ENCODE measurements around the gene NFASC.

NFASC gene

DNA sequence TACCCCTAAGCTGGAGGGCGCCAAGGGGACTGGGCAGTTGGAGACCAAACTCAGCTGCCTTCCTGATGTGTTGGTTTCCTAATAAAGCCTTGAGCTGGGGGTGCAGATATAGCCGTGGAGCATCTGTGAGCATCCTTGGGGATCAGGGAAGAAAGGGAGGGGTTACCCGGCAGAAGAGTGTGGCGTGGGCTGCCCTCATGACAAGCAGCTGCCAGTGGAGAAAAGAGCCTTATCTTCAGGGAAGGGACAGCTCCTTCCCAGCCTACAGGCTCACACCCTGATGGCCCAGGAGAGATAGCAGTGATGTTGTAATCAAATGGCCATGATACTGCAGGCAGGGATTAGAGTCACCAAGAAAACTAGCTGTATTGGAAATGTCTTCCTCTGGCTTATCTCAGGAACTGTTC is 10.8 kb upstream of the NFASC start:
- peak; percentile 62 for DNase-seq (ENCODE audit: low spot score)

DNA sequence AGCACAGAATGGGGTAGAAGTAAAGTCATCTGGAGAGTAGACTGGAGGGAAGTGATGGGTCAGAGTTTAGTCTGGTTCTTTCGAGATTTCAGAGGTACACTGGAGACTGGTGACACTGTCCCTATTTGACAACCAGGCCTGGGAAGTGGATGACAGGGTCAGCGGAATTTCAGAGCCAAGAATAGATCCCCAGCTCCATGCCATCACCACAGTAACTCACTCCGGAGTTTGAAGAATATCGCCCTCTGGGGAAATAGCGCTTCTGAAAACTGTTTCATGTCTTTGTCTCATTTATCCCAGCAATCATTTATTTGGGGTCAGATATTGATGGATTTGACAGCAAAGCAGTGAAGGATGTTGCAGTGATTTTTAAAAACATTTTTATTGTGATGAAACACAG is 7.6 kb upstream of the NFASC start:
- DNase-seq (ENCODE audit: low spot score) = no peak

DNA sequence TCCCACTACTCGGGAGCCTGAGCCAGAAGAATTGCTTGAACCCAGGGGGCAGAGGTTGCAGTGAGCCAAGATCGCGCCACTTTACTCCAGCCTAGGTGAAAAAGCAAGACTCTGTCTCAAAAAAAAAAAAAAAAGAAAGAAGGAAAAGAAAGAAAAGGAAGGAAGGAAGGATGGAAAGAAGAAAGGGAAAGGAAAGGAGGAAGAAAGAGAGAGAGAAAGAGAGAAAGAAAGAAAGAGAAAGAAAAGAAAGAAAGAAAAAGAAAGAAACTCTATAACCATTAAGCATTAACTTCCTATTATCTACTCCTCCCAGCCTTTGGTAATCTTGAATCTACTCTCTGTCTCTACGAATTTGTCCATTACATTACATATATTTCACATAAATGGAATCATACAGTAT is 6.9 kb upstream of the NFASC start:
- no peak for DNase-seq (ENCODE audit: low spot score)

DNA sequence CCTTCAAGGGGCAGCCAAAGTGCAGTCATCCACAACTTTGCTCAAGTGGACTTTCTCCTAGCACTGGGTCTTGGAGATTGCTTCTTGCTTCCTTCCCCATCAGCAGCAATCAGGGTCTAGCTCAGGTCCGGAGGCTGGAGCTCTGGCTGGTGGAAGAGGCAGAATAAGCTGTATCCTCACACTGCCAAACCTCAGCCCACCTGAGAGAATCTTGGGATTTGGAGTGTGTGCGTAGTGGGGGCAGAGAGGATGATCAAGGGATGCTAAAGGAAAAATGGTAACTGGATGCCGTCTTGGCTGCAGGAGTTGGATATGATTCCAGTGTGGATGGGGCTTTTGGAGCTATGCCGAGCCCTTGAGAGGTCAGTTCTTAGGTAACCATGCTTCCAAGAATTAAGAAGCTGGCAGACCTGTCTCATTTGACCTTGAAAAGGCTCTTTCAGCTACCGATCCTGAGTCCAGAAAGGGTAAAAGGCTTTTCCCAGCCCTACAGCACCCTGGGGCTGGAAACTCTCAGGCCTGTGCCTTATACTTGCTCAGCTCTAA is 4.5 kb upstream of the NFASC start:
- no peak for DNase-seq (ENCODE audit: low spot score)

DNA sequence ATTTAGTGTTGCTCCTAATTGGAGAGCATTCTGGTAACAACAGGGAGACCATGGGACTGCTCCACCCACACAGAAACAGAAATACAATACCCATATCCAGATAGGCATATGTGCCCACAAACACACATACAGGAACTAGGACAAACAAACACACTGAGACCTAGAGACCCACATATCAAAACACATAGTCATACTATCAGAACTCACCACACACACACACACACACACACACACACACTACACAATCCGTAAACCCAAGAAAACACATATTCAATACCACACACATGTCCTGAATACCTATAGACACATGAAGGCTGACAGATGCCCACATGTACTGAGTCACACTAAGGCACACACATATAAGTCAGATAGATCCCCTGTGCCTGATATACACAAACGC is 3.5 kb upstream of the NFASC start:
- no peak for DNase-seq (ENCODE audit: low spot score)

DNA sequence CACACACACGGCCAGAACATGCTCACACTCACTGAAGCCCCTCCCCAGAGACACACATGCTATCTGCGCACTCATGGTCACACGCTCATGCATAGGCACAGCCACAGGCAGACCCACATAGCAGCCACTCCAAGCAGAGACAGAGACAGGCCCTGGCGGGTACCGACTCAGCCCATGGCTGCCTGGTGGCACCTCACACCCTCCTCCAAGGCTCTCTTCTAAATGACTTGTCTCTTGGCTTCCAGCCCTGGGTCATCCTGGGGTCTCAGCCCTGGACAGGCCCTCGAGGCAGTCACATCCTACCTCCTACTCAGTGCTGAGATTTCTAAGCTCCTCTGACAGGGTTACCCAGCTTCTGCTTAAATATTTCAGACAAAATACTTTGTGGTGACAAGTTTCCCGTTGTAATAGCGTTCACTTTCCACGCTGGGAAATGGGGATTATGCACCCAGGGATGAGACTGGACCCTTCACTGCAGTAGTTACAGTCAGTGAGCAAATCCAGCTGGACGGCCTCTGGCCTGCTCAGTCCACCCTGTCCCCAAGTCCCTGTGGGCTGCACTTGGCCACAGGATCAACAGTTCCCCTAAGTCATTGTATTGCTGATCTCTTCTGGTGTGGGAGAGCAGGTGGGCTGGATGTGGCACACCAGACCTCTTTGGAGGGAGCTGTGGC is 2.9 kb upstream of the NFASC start:
- DNase-seq (ENCODE audit: low spot score) = no peak

DNA sequence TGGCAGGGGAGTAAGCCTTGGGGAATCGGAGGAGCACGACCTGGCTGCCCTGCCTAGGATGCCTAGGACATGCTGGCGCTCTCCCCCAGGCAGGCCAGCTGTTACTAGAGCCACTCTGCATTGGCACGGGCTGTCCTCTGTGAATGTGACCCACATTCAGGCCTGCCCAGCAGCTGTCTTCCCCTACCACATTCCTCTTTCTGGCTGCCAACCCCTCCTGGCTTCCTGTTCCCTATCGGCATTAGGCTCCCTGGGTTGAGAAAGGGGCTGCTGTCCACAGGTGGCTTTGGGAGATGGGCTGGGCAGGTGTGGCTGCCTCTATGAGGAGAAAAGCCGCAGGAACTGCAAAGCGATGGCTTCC is 2.3 kb upstream of the NFASC start:
- peak; percentile 33 for DNase-seq (ENCODE audit: low spot score)

DNA sequence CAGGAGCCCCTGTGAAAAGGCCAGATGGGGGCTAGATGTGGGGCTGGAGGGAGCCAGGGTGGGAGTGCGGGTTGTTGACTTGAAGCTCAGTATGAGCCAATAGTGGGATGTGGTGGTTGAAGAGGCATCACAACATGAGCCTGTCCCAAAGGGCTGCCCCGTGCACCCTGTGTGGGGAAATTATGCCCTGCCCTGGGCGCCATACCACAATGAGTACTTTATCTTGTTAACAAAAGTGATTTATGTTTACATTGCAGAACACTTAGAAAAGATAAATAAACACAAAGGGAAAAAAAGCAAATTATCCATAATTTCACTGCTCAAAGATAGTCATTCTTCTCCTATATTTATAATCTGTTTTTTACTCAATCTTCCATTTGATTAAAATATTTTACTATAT is 1.6 kb upstream of the NFASC start:
- DNase-seq (ENCODE audit: low spot score) = peak; percentile 29

DNA sequence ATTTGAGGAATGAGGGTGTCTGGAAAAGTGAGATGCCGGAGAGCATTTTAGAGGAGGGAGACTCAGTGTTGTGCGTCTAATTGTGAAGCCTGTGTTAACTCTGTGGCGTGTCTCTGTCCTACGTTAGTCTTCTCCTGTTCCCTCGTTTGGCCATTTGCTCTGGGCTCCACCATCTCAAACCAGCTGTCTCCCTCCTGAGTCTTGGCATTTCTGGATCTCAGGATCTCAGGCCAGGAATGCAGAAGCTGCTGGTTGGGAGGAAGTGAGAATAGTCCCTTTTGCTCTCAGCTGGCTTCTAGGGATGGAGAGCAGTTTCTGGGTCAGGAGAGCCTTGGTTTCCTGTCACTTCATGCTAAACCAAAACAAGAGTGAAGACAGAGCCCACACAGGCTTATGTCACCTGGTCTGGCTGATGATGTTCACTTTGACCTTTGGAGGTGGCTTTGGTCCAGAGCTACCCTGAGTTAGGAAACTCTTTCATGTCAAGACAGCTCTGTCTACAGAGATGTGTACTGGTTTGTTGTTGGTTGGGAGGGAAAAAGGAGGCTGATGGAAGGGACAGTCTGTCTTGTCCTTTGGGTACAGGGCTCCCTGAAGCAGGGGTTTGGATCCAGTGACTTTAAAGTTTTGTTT is 859 bp downstream of the NFASC start:
- DNase-seq (ENCODE audit: low spot score) = no peak

DNA sequence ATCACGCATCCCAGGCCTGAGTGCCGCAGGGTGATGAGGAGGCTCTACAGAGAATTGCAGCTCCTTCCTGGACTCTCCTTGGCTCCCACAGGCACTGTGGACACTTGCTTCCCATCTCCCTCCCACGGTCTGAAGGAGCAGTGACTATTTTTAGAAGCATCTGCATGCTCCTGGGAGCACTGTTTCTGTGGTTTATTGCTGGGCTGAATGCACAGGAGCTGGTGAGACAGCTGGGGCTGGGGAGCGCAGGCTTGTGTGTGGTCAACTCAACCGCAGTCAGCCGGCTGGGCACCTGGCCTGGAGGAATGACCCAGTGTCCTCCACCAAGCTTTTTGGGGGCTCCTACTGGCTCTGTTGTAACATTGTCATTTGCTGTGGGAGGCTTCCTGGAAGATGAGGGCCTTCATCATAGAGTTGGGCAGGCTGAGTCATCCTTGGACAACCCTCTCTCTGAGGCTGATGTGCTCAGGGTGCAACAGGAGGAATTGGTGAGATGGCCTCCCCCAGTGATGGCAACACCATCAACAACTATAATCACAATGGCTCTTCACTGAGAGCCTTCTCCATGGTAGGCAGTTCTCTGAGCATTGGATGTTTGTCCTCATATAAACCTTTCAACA is 1.7 kb downstream of the NFASC start:
- no peak for DNase-seq (ENCODE audit: low spot score)

DNA sequence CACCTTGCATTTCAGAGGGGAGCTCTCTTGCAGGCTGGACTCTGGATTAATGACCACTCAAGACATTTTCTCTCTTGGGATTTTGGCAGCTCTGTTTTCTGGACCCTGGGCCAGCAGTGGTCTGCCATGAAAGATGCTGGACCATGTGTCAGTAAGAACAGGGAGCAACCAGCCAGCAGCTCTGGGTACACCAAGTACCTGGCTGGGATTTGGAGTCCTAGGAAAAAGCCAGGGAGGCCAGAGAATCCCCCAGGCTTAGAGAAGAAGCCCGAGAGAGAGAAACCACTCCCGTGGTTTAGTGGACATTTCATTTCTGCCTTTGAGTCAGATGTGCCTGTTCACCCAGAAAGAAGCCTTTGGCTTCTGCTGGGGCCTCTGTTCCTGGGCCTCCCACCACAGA is 2.5 kb downstream of the NFASC start:
- DNase-seq (ENCODE audit: low spot score) = no peak

DNA sequence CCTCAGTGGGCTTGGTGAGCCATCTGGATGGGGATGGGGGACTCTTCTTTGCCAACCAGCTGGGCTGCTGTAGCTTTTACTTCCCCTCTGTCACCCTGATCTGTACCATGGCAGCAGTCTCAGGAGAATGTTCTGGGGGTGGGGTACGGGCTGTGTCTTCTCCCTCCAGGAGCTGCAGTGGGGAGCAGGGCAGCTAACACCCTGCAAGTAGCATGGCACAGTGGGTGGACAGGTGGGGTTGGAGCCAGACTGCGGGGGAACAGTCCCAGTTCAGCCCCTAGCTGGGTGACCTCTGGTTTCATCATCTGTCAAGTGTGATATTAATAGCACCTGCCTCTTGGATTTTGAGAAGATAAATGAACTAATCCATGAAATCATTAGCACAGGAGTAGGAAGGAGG is 3.1 kb downstream of the NFASC start:
- no peak for DNase-seq (ENCODE audit: low spot score)

DNA sequence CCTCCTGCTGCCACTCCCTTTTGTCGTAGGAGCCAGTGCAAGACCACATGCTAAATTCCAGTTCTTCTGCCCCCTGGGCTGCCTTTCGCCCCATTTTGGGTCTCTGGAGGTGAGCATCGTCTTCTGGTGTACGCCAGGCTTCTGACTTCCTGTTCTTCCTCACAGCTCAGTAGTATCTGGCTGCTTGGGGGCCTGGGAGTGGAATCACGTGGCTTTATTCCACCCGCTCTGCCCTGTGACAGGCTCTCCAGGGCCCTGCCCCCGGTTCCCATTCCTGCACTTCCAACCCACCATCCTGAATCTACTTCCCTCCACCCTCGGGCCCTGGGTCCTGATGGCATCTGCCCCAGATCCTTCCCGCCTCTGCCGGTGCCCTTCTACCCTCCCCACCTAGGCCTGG is 3.6 kb downstream of the NFASC start:
- no peak for DNase-seq (ENCODE audit: low spot score)

DNA sequence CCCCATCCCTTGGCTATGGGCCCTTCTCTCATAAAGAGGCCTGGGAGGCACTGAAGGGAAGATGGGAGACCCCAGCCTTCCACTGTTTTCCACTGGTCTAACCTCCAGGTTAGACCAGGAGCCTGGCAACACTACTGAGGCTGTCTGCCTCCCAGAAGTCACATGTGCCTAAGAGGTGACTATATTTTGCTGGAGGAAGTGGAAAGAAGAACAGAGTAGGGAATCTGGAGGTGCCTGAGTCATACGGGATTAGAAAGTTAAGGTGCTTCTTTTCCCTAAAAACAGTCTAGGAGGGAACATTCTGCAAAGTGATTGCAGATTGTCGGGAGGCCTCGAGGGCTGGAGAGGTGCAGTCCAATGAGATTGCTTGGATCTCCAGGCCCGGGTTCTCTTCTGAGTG is 4.6 kb downstream of the NFASC start:
- no peak for DNase-seq (ENCODE audit: low spot score)

DNA sequence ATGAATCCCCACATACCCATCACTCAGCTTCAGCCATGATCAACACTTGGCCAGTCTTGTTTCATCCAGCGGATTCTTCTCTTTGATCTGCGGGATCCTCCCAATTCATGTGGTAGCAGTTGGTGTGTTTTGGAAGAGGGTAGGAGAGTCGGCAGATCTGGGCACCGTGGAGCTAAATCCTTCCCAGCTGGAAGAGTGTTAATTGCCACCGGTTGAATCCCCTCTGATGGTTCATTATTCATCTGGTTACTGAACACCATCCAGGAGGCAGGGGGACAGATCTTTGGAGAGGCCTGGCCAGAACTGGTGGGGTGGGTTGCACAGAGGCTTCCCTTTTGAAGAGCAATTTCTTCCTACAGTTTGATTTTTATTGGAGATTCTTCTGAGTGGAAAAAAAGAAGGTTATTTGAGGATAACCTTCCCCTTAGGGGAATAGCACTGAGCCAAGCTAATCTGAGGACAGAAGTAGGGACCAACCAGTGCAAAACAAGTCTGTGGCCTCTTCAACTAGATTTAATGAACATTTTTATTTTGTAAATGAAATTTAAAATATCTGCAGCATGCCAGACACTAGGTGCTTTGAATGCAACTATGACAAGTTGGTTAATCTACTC is 8.1 kb downstream of the NFASC start:
- no peak for DNase-seq (ENCODE audit: low spot score)

DNA sequence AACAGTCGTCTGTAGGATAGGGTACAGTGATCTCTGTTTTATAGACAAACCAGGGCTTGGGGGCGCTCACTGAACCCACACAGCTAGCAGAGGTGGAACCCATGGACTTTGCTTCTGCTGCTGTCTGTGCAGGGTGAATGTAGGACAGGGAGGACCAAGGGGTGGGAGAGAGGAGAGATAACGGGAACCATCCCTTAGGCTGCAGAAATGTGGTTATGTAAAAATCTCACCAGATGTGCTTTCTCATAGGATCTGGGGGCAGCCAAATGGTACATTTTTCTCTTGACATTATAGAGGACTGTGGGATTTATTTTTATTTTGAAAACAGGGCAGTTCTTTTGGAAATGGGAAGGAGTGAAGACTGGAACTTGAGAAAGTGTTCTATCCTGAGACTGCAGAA is 8.7 kb downstream of the NFASC start:
- DNase-seq (ENCODE audit: low spot score) = no peak

DNA sequence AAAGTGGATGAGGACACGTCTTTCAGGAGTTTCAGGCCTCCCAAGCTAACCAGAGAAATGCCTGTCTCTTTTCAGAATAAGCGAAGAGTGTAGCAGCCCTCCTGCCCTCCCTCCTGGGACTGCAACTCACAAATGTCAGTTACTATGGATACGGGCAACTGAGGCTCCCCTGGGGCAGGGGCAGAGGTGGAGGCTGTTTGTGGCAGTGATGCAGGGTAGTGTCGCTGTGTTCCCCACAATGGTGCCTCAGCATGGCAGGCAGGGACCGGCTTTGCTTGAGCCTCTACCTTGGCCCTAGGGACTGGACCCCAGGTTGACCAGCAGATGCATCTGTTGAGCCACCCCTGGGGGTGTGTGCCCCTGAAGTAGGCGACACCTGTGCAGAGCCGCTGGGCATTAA is 10.2 kb downstream of the NFASC start:
- no peak for DNase-seq (ENCODE audit: low spot score)

DNA sequence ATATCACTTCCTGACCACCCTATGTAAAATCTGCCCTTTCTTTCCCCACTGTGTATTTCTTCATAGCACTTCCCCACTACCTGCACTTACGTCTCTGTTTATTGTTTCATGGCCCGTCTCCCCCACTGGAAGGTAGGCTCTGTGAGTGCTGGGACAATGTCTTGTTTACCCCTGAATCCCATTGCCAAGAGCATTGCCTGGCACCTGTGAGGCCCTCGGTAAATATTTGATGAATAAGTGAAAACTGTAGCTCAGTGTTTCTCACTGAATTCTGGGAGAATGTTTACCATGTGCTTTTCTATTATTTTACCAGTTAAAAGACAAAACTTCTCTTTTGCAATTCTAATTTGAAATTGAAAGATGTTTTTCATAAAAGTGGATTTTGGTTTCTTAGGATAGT is 11.8 kb downstream of the NFASC start:
- DNase-seq (ENCODE audit: low spot score) = no peak

DNA sequence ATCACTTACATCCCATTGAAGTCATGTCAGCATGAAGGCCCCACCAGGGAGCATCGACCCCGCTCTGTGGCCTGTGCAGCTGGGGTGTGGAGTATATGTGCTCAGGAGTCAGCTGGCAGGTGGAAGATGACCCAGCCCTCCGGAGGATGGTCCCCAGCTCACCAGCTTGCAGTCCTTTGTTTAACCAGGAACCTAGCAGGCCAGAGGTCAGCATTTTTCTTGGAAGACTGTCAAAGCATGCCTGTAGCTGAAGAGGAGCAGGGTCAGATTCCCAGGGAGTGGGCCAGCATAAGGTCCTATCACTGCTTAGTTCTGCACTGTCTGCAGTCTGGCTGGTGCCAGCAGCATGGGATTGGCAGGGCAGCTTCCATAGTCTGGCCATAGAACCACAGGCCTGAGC is 12.7 kb downstream of the NFASC start:
- DNase-seq (ENCODE audit: low spot score) = no peak

DNA sequence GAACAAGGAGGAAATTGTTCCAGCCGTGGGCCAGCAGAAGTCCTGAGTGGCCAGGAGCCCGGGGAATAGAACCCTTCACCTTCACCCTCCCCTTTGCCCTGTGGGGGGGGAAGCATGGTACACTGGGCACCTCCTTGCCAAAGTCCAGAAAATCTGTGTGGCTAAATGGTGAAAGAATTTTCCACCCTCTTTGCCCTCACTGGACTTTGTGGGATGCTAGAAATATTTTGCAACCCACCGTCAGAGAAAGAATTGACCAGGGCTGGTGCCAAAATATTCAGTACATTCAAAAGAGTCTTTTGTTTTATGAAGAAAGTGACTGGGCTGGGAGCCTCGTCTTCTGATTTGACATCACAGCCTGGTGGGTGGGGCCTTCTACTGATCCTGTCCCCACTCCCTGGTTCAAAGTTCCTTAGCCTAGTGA is 14.6 kb downstream of the NFASC start:
- no peak for DNase-seq (ENCODE audit: low spot score)

DNA sequence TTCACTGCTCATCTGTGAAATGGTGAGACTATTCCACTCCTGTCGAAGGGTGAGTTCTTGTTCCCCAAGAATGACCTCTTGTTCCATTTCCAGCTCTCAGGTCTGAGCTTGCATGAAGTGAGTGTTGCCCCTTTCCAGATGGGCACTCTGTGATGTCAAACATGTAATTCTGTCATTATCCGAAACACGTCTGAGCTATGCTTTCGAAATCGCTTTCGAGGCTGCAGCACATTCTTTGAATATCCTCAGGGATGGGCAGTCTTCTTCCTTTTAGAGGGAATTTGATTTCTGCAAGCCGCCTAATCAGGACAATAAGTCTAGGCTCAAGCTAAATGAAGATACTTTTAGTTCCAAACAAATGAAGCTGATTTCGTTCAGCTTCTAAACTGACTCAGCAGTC is 15.1 kb downstream of the NFASC start:
- DNase-seq (ENCODE audit: low spot score) = no peak

DNA sequence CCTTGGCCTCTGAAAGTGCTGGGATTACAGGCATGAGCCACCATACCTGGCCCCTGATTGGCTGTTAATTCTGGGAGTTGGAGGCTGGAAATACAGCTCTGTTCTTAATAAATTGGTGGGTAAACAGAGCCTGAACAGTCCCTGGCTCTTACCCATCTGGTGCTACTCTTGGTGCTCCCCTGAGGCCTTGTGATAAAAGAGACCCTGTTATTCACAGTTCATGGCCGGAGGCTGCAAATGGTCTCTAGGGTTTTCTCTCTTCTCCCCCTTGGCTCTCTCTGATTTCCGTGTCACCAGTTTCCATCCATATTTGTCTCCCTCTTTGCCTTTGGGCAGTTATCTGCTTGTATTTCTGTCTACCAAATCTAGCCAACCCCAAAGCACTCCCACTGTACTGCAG is 17.2 kb downstream of the NFASC start:
- no peak for DNase-seq (ENCODE audit: low spot score)

DNA sequence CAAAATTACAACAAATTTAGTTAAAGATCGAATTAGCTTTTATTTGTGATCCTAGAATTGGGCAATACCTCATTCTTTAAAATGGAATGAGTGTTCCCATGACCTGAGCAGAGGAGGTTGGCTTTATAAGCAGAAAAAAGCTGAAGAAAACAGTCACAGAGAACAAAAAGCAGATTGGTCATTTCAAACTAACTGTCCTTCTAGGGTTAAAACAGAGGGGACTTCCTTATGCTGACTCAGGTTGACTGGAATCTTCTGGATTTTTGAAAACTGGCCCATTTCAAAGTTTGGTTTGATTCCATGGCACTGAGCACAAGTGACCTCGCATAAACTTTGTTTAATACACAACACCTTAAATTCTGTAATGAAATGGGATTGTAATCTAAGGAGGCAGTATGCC is 17.6 kb downstream of the NFASC start:
- no peak for DNase-seq (ENCODE audit: low spot score)
